Upper lobe of right lung (tissue), 1 donor: Measurements from ENCODE around the gene OLA1. TPM values are rescaled to one million over a fixed set of nuclear protein-coding genes. Genes with fewer than 3 reads are reported as not detected.
A peak's percentile ranks its signal among the peaks of the same experiment; 100 is the strongest.

ENCODE experiments used
- ATAC-seq: fragments of 200-7000 bp; cut with Tn5 transposase; one replicate; pipeline ENCODE4 v1.9.1; 2020; ENCODE audit warnings: mild to moderate bottlenecking, moderate library complexity
- DNase-seq: peaks from one replicate; pipeline ENCODE4 v3.0.0-alpha.2; 2020
- H3K27ac ChIP-seq: fragments of 200-600 bp; one replicate; pipeline ENCODE4 v1.8.0; 2022
- H3K27me3 ChIP-seq: fragments of 200-600 bp; one replicate; pipeline ENCODE4 v1.8.0; 2022; ENCODE audit warnings: mild to moderate bottlenecking
- H3K36me3 ChIP-seq: fragments of 200-600 bp; one replicate; pipeline ENCODE4 v1.8.0; 2022
- H3K4me1 ChIP-seq: fragments of 200-600 bp; one replicate; pipeline ENCODE4 v1.8.0; 2022
- H3K4me3 ChIP-seq: fragments of 200-600 bp; one replicate; pipeline ENCODE4 v1.8.0; 2022; ENCODE audit warnings: mild to moderate bottlenecking
- H3K9me3 ChIP-seq: fragments of 200-600 bp; one replicate; pipeline ENCODE4 v1.8.0; 2022
- CTCF ChIP-seq: fragments of 200-600 bp; IDR thresholded peaks from one replicate; pipeline ENCODE4 v1.8.0; 2022; ENCODE audit warnings: antibody characterized with exemption
- intact Hi-C: fragments of 100-400 bp; cut with DNase I; formaldehyde crosslinking; loops from one replicate; pipeline ENCODE4 v1.11.0; 2022
- total RNA-seq: library from RNA; stranded (reverse); fragmentation: NEBNext Ultra II Directional; extraction: Animal tissue kit (Norgen Biotek cat#: 25700); gene quantifications from one replicate; pipeline ENCODE4 v1.2.1, GENCODE V29; 2021
- donor health status: DM: no; HTN: yes; CAD: no; lungs with severe emphysema.

The OLA1 gene
- total RNA-seq, 1 donor from 2014 or later, result 50.2 TPM

DNA sequence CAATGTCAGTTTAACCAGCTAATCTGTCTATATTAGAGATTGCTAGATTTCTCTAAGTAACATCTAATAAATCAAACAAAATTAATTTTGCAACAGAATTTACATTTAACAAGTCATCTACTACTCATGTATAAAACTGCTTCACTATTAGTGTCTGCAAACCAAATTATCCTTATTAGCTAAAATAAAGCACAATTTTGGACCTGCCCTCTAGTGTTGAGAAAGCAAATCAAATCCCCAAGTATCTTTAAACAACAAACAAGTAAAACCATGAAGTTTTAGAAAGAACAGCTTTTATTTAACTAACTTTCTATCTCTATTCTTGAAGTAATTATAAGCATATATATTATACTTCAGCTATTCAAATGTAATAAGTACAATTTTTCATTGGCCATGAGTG is 170.1 kb downstream of the OLA1 start:
- no peak for ATAC-seq
- Histone ChIP-seq H3K9me3 (no peaks in the 10 kb centered on the region), H3K4me3 (no peak overlapping the region), H3K27me3 (no peaks in the 10 kb centered on the region), H3K36me3 (no peaks in the 10 kb centered on the region), H3K4me1 (no peaks in the 10 kb centered on the region), H3K27ac (no peak overlapping the region)
- TF ChIP-seq CTCF, result peak; percentile 44
- DNase-seq, result no peak
- intact Hi-C loops, result no loop called here

DNA sequence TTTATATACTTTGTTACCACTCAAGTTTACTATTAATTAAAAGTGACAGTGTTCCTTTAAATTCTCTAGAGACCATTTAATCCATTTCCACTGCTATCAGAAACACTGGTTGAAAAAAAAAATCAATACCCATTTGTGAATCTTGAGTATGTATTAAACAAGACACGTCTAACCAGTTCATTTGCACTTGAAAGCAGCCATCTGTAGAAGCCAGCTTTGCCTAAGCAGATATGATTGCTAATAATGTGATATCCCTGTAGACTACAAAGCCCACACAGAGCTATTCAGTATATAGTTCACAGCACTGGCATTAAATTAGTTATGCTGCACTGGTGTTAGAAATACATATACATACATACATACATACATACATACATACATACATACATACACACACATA is 171.4 kb downstream of the OLA1 start:
- ATAC-seq, result no peak

GRCh38 chr2:174076040-174076439 is 172.3 kb downstream of the OLA1 start:
- Histone ChIP-seq H3K4me3 (no peak overlapping the region), H3K27me3 (no peaks in the 10 kb centered on the region), H3K9me3 (no peaks in the 10 kb centered on the region), H3K27ac (no peak overlapping the region), H3K36me3 (no peaks in the 10 kb centered on the region), H3K4me1 (no peaks in the 10 kb centered on the region)
- TF ChIP-seq CTCF, result no peak
- intact Hi-C loops, result no loop called here
- no peak for ATAC-seq
- no peak for DNase-seq

More for the DNA sequence above, 171.4 kb downstream of the OLA1 start:
- DNase-seq, result no peak
- Histone ChIP-seq H3K36me3 (no peaks in the 10 kb centered on the region), H3K27ac (no peak overlapping the region), H3K4me3 (no peak overlapping the region), H3K4me1 (no peaks in the 10 kb centered on the region), H3K9me3 (no peaks in the 10 kb centered on the region), H3K27me3 (no peaks in the 10 kb centered on the region)
- no peak for TF ChIP-seq CTCF
- intact Hi-C loops, result no loop called here

DNA sequence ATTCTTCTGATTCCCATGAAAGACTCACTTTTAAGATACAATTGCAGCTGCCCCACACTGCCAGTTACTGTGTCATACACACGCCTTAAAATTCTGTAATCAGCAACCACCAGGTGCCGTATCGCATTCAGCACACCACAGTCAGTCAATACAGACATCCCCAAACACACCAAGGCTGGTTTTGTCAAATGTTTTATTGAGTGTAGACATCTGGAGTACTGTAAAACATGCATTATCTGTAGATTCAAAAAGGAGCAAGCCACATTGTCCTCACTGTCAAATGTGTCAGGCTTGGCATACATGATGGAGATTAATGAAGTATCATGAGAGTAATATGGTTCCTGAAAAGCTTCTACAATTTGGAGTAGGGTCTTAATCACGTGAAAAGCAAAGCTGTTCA is 173.5 kb downstream of the OLA1 start:
- Histone ChIP-seq H3K27ac (no peak overlapping the region), H3K4me1 (no peaks in the 10 kb centered on the region), H3K36me3 (no peaks in the 10 kb centered on the region), H3K27me3 (no peaks in the 10 kb centered on the region), H3K4me3 (no peak overlapping the region), H3K9me3 (no peaks in the 10 kb centered on the region)
- no peak for DNase-seq
- intact Hi-C loops, result no loop called here
- ATAC-seq, result no peak
- TF ChIP-seq CTCF, result no peak

- Histone ChIP-seq H3K4me1 (no peaks in the 10 kb centered on the region), H3K27me3 (no peaks in the 10 kb centered on the region), H3K36me3 (no peaks in the 10 kb centered on the region), H3K9me3 (no peaks in the 10 kb centered on the region), H3K27ac (no peak overlapping the region), H3K4me3 (no peak overlapping the region)
- TF ChIP-seq CTCF, result no peak
- intact Hi-C loops, result no loop called here
- ATAC-seq (no peak), DNase-seq (no peak)
Measured at GRCh38 chr2:174072857-174073256, 175.5 kb downstream of the OLA1 start.

GRCh38 chr2:174072069-174072468 is 176.3 kb downstream of the OLA1 start:
- Histone ChIP-seq H3K36me3 (no peaks in the 10 kb centered on the region), H3K27me3 (peaks cover 3% of the 10 kb centered on the region), H3K4me1 (no peaks in the 10 kb centered on the region), H3K27ac (no peak overlapping the region), H3K9me3 (no peaks in the 10 kb centered on the region), H3K4me3 (no peak overlapping the region)
- ATAC-seq (peak; percentile 57), DNase-seq (no peak)
- intact Hi-C loops, result no loop called here
- no peak for TF ChIP-seq CTCF
